H1 (cell line): Measurements from ENCODE around the gene CDK15. TPM values are rescaled to one million over a fixed set of nuclear protein-coding genes. Genes with fewer than 3 reads are reported as not detected.

ENCODE experiments used
- CTCF ChIA-PET: fragments of 300-600 bp; sonication (Branson Sonifier 250); formaldehyde crosslinking; loops from one replicate; lab custom pipeline; 2021; ENCODE audit not compliant: partially characterized antibody; lab: Charles Lee
- POLR2A ChIA-PET: fragments of 300-600 bp; sonication (Branson Sonifier 250); formaldehyde crosslinking; loops from one replicate; lab custom pipeline; 2021; ENCODE audit warnings: inconsistent platforms; ENCODE audit not compliant: partially characterized antibody; lab: Charles Lee
- DNase-seq, 2 experiments: peaks; one replicate each; pipeline versions ENCODE4 v3.0.0 to v3.0.0-alpha.2; 2010 to 2022; ENCODE audit warnings: low spot score in 2 of 2, low read depth in 1 of 2, mixed read lengths in 1 of 2
- FAIRE-seq: peaks from 2 replicates; lab custom pipeline; 2011; peaks lifted over from hg19 to GRCh38; lab: Jason Lieb, UNC
- H2AFZ ChIP-seq: 2 replicates; pipeline ENCODE4 v1.8.1; 2012; ENCODE audit warnings: low read length, inconsistent platforms
- H2AK5ac ChIP-seq: 2 replicates; pipeline ENCODE4 v1.6.1; 2013; ENCODE audit warnings: low read depth, low read length
- H2BK120ac ChIP-seq: replicated peaks from 2 replicates; pipeline ENCODE3; 2013; ENCODE audit warnings: low read depth, low read length, inconsistent platforms
- H2BK12ac ChIP-seq: 2 replicates; pipeline ENCODE4 v1.6.1; 2013; ENCODE audit warnings: low read depth, low read length
- H2BK15ac ChIP-seq: 2 replicates; pipeline ENCODE4 v1.6.1; 2013; ENCODE audit warnings: low read length
- H2BK20ac ChIP-seq: 2 replicates; pipeline ENCODE4 v1.6.1; 2013; ENCODE audit warnings: low read length
- H2BK5ac ChIP-seq: 2 replicates; pipeline ENCODE4 v1.6.1; 2013; ENCODE audit warnings: low read depth, low read length
- H3K14ac ChIP-seq: 2 replicates; pipeline ENCODE4 v1.6.1; 2013; ENCODE audit warnings: inconsistent platforms; ENCODE audit not compliant: insufficient read length
- H3K18ac ChIP-seq: 2 replicates; pipeline ENCODE4 v1.6.1; 2013; ENCODE audit warnings: low read length; ENCODE audit errors: extremely low read depth
- H3K23ac ChIP-seq: 2 replicates; pipeline ENCODE4 v1.6.1; 2013; ENCODE audit warnings: inconsistent platforms; ENCODE audit not compliant: insufficient read length
- H3K23me2 ChIP-seq: 2 replicates; pipeline ENCODE4 v1.6.1; 2013; ENCODE audit warnings: low read depth, low read length
- H3K27ac ChIP-seq: 2 replicates; pipeline ENCODE4 v1.6.1; 2011; ENCODE audit warnings: low read depth, low read length, inconsistent platforms
- H3K27me3 ChIP-seq, 4 experiments: replicated peaks in 1 of 4; 1 replicate in 1 of 4; 2 replicates in 3 of 4; pipeline versions ENCODE4 v1.6.1 to v1.8.1; 2011 to 2013; ENCODE audit warnings: low read length in 3 of 4, mild to moderate bottlenecking in 3 of 4, inconsistent platforms in 2 of 4, mixed read lengths in 2 of 4, moderate library complexity in 1 of 4; ENCODE audit not compliant: control insufficient read depth in 3 of 4, insufficient read depth in 3 of 4; ENCODE audit errors: extremely low read depth in 1 of 4
- H3K36me3 ChIP-seq, 4 experiments: 2 replicates each; pipeline versions ENCODE4 v1.6.1 to v1.8.1; 2011 to 2013; ENCODE audit warnings: mild to moderate bottlenecking in 4 of 4, low read length in 3 of 4, moderate library complexity in 2 of 4, control low read depth in 1 of 4, inconsistent platforms in 1 of 4; ENCODE audit not compliant: insufficient read depth in 4 of 4, control insufficient read depth in 2 of 4
- H3K4ac ChIP-seq: replicated peaks from 2 replicates; pipeline ENCODE3; 2013; ENCODE audit warnings: low read length, low read depth, mixed read lengths, inconsistent platforms; ENCODE audit not compliant: insufficient read length
- H3K4me1 ChIP-seq, 4 experiments: replicated peaks in 1 of 4; 1 replicate in 1 of 4; 2 replicates in 3 of 4; pipeline versions ENCODE4 v1.6.1 to v1.8.1; 2011 to 2013; ENCODE audit warnings: low read length in 3 of 4, inconsistent platforms in 2 of 4, mixed read lengths in 1 of 4; ENCODE audit not compliant: insufficient read depth in 4 of 4, control insufficient read depth in 3 of 4
- H3K4me2 ChIP-seq, 2 experiments: 2 replicates each; pipeline versions ENCODE4 v1.6.1 to v1.8.1; 2011 to 2013; ENCODE audit warnings: low read depth in 2 of 2, low read length in 2 of 2, control low read depth in 1 of 2, inconsistent platforms in 1 of 2, mild to moderate bottlenecking in 1 of 2; ENCODE audit not compliant: insufficient read depth in 1 of 2
- H3K4me3 ChIP-seq, 4 experiments: fragments of 200-600, 300-600 bp in 1 of 4; sonication (generic), shearing (Covaris generic), sonication (Bioruptor Twin) in 1 of 4; 2 replicates each; pipeline versions ENCODE4 v1.5.1 to v1.8.1; 2011 to 2016; ENCODE audit warnings: low read length in 4 of 4, low read depth in 3 of 4, control low read depth in 2 of 4, inconsistent platforms in 2 of 4, mild to moderate bottlenecking in 2 of 4, mixed read lengths in 1 of 4, moderate library complexity in 1 of 4; ENCODE audit not compliant: insufficient read depth in 2 of 4; ENCODE audit errors: extremely low read depth in 1 of 4
- H3K56ac ChIP-seq: replicated peaks from 2 replicates; pipeline ENCODE3; 2013; ENCODE audit warnings: low read depth, mild to moderate bottlenecking, mixed read lengths, low read length, inconsistent platforms; ENCODE audit not compliant: insufficient read length
- H3K79me1 ChIP-seq: 2 replicates; pipeline ENCODE4 v1.6.1; 2013; ENCODE audit warnings: low read depth, low read length, control low read depth
- H3K79me2 ChIP-seq, 2 experiments: 2 replicates each; pipeline versions ENCODE4 v1.6.1 to v1.8.1; 2012 to 2013; ENCODE audit warnings: low read length in 2 of 2, mild to moderate bottlenecking in 2 of 2, inconsistent platforms in 1 of 2; ENCODE audit not compliant: insufficient read depth in 2 of 2, control insufficient read depth in 1 of 2
- H3K9ac ChIP-seq, 4 experiments: replicated peaks in 1 of 4; 1 replicate in 1 of 4; 2 replicates in 3 of 4; pipeline versions ENCODE4 v1.6.1 to v1.8.1; 2011 to 2013; ENCODE audit warnings: low read depth in 3 of 4, low read length in 3 of 4, control low read depth in 2 of 4, mild to moderate bottlenecking in 2 of 4, moderate library complexity in 2 of 4, inconsistent platforms in 1 of 4; ENCODE audit errors: extremely low read depth in 1 of 4
- H3K9me3 ChIP-seq, 2 experiments: 2 replicates each; pipeline versions ENCODE4 v1.6.1 to v1.8.1; 2012 to 2013; ENCODE audit warnings: mild to moderate bottlenecking in 2 of 2, moderate library complexity in 2 of 2, control low read depth in 1 of 2, inconsistent platforms in 1 of 2, low read depth in 1 of 2, low read length in 1 of 2, mixed read lengths in 1 of 2; ENCODE audit not compliant: insufficient read depth in 2 of 2
- H4K20me1 ChIP-seq, 2 experiments: replicated peaks in 1 of 2; 2 replicates each; pipeline versions ENCODE3 to v1.8.1; 2011 to 2013; ENCODE audit warnings: inconsistent platforms in 2 of 2, low read length in 2 of 2, mild to moderate bottlenecking in 1 of 2; ENCODE audit not compliant: insufficient read depth in 2 of 2, control insufficient read depth in 1 of 2
- H4K5ac ChIP-seq: 2 replicates; pipeline ENCODE4 v1.6.1; 2013; ENCODE audit warnings: low read length, low read depth, mixed read lengths, inconsistent platforms; ENCODE audit not compliant: insufficient read length
- H4K8ac ChIP-seq: 2 replicates; pipeline ENCODE4 v1.8.0; 2013; ENCODE audit warnings: mild to moderate bottlenecking, moderate library complexity, low read length, inconsistent platforms; ENCODE audit not compliant: insufficient read depth; ENCODE audit errors: extremely low read depth
- H4K91ac ChIP-seq: replicated peaks from 2 replicates; pipeline ENCODE3; 2013; ENCODE audit warnings: low read length, mixed read lengths, inconsistent platforms; ENCODE audit not compliant: insufficient read length
- ASH2L ChIP-seq: fragments of 200-600, 300-600 bp; sonication (generic); IDR thresholded peaks from one replicate; pipeline ENCODE4 v1.7.1; 2017; ENCODE audit warnings: low read length
- BRCA1 ChIP-seq: IDR thresholded peaks from 2 replicates; pipeline ENCODE4 v1.6.1; 2012; ENCODE audit warnings: low read depth, low read length, improper control_type of control experiment
- SIRT6 ChIP-seq: IDR thresholded peaks from one replicate; pipeline ENCODE4 v1.7.1; 2012; ENCODE audit warnings: low read length, inconsistent platforms
- TBP ChIP-seq: IDR thresholded peaks from 2 replicates; pipeline ENCODE4 v1.6.1; 2011; ENCODE audit warnings: low read depth, low read length, improper control_type of control experiment
- WGBS, 2 experiments: shearing (Covaris generic) in 1 of 2; methylation state at CpG; one replicate each; pipeline versions ENCODE4 v1.1.6 to v1.1.7; 2013 to 2015; ENCODE audit warnings: low lambda C conversion rate in 2 of 2, mixed read lengths in 2 of 2, inconsistent platforms in 1 of 2, low coverage in 1 of 2, missing lambda C conversion rate in 1 of 2; ENCODE audit not compliant: insufficient replicate concordance in 2 of 2, insufficient coverage in 1 of 2, insufficient read length in 1 of 2; ENCODE audit errors: extremely low coverage in 1 of 2, missing lambda C conversion rate in 1 of 2; 5-methylcytosine and 5-hydroxymethylcytosine counted together
- polyA plus RNA-seq, 7 experiments: library from polyadenylated mRNA; depleted of rRNA in 3 of 7; stranded (reverse) in 5 of 7; unstranded in 2 of 7; fragments of >200 nt in 5 of 7; fragments of 200-250 nt in 2 of 7; gene quantifications; 1 replicate in 5 of 7; 2 replicates in 1 of 7; 4 replicates in 1 of 7; pipeline versions ENCODE4 v1.2.1 to v1.2.3, GENCODE V29; 2011 to 2013; ENCODE audit warnings: missing spikeins in 2 of 7, mixed read lengths in 2 of 7
- total RNA-seq: library from RNA; stranded (reverse); fragmentation: NEBNext Ultra II Directional; extraction: Animal tissue kit (Norgen Biotek cat#: 25700); gene quantifications from 2 replicates; pipeline ENCODE4 v1.2.1, GENCODE V29; 2021

CDK15 gene
- total and polyA plus RNA-seq, 2 of the 8 experiments (the other 6 are each of a cell fraction or from before 2014, with no cell fraction given) = 0.03 TPM; not detected in 1

DNA sequence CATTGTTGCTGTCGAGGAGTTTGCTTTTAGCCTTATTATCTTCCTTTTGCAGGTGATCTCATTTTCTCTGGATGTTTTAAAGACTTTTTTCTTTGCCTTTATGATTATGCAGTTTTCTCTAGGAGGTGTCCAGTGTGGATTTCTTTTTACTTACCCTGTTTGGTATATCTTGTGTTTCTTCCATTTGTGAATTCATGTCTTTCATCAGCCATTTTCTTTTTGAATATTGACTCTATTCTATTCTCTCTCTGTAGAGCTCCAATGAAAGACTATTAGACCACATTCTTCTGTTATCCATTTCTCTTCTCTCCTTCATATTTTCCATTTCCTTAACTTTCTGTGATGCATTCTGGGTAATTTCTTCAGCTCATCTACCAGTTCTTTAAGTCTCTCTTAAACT lies 34.4 kb downstream of the CDK15 start:
- WGBS, 2 experiments = 88% methylated on average over 1 of the region's 1 CpG; no CpG with 5 or more reads in 1 of the 2 experiments

More for the DNA sequence above, 34.4 kb downstream of the CDK15 start:
- no peak overlapping the region for H2AK5ac ChIP-seq
- no peak overlapping the region for H2AFZ ChIP-seq
- ChIA-PET POLR2A (no interaction called here), CTCF (interaction anchor here (1.1 to 1.9 kb wide), 2 partner anchors 19 to 124 kb away, joined by 3 to 4 read pairs; no protein-coding TSS in a partner anchor)
- H3K4me2 ChIP-seq = no peak overlapping the region
- H2BK12ac ChIP-seq = no peak overlapping the region
- no peaks in the 10 kb centered on the region for H4K20me1 ChIP-seq
- no peaks in the 10 kb centered on the region; a peak in 2 of 4 replicates for H3K9me3 ChIP-seq
- no peak overlapping the region for H3K4me3 ChIP-seq
- no peak overlapping the region for H3K9ac ChIP-seq
- H3K18ac ChIP-seq = no peak overlapping the region
- H3K27ac ChIP-seq = no peak overlapping the region
- no peak for TF ChIP-seq SIRT6
- TF ChIP-seq BRCA1 = no peak
- TF ChIP-seq ASH2L = no peak
- no peak for TF ChIP-seq TBP
- no peak overlapping the region for H3K56ac ChIP-seq
- H4K5ac ChIP-seq = no peak overlapping the region
- H3K23ac ChIP-seq = no peak overlapping the region
- no peak overlapping the region for H3K14ac ChIP-seq
- H3K27me3 ChIP-seq = no peaks in the 10 kb centered on the region
- H2BK20ac ChIP-seq = no peak overlapping the region
- no peaks in the 10 kb centered on the region for H3K36me3 ChIP-seq
- no peak overlapping the region for H2BK120ac ChIP-seq
- no peak overlapping the region for H4K91ac ChIP-seq
- H3K23me2 ChIP-seq = peaks cover 2% of the 10 kb centered on the region; the same call in 1 of the 2 replicates
- no peak overlapping the region for H2BK15ac ChIP-seq
- H4K8ac ChIP-seq = no peak overlapping the region
- H3K79me1 ChIP-seq = no peaks in the 10 kb centered on the region
- H3K79me2 ChIP-seq = no peaks in the 10 kb centered on the region
- peak; percentile 24 for FAIRE-seq
- no peak overlapping the region for H2BK5ac ChIP-seq
- DNase-seq = no peak
- H3K4ac ChIP-seq = no peak overlapping the region
- H3K4me1 ChIP-seq = peaks cover 0 to 3% (median under 1%) of the 10 kb centered on the region in 4 experiments; a peak in 2 of 7 replicates
